ENCODE data around the gene WDR88. TPM values are rescaled to one million over a fixed set of nuclear protein-coding genes. Genes with fewer than 3 reads are reported as not detected.
A peak's percentile ranks its signal among the peaks of the same experiment; 100 is the strongest.

The WDR88 gene
- total RNA-seq, 1 experiment from 2014 or later = 0.28 TPM

GRCh38 chr19:33176670-33177416 is 44.9 kb downstream of the WDR88 start:
- ATAC-seq = peak; percentile 94
- H3K4me1 Mint-ChIP-seq = peaks cover 22% of the 10 kb centered on the region
- peak overlapping the region; percentile 83 for H3K27ac Mint-ChIP-seq
- POLR2A ChIA-PET = interaction anchor here (0.8 to 1.3 kb wide), 4 partner anchors 28 to 500 kb away, joined by 3 to 7 read pairs (median 3); no protein-coding TSS in a partner anchor
- H3K4me3 Mint-ChIP-seq = peak overlapping the region; percentile 91
- peak; percentile 97 for DNase-seq (ENCODE audit: low spot score)
- H3K9me3 Mint-ChIP-seq = no peaks in the 10 kb centered on the region
- peaks cover 15% of the 10 kb centered on the region for H3K27me3 Mint-ChIP-seq (ENCODE audit: low read depth)
- no peaks in the 10 kb centered on the region for H3K36me3 Mint-ChIP-seq
- CTCF ChIA-PET = interaction anchor here (0.6 to 3.5 kb wide), 27 partner anchors 7 to 502 kb away, joined by 3 to 19 read pairs (median 5); partner anchors contain the start of genes ANKRD27, RGS9BP, SLC7A10 and WDR88
- no peak for TF ChIP-seq CDX4 (CRISPR knock-in tag; IDR thresholded peaks at IDR 0.05; ENCODE audit: borderline replicate concordance)
- TF ChIP-seq, protein P1, sequence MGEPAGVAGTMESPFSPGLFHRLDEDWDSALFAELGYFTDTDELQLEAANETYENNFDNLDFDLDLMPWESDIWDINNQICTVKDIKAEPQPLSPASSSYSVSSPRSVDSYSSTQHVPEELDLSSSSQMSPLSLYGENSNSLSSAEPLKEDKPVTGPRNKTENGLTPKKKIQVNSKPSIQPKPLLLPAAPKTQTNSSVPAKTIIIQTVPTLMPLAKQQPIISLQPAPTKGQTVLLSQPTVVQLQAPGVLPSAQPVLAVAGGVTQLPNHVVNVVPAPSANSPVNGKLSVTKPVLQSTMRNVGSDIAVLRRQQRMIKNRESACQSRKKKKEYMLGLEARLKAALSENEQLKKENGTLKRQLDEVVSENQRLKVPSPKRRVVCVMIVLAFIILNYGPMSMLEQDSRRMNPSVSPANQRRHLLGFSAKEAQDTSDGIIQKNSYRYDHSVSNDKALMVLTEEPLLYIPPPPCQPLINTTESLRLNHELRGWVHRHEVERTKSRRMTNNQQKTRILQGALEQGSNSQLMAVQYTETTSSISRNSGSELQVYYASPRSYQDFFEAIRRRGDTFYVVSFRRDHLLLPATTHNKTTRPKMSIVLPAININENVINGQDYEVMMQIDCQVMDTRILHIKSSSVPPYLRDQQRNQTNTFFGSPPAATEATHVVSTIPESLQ (CRISPR knock-in tag; IDR thresholded peaks at IDR 0.05) = no peak
- TF ChIP-seq MLX (CRISPR knock-in tag; IDR thresholded peaks at IDR 0.05) = no peak
- TF ChIP-seq JUN (CRISPR knock-in tag; IDR thresholded peaks at IDR 0.05) = no peak
- TF ChIP-seq ZNF423 (CRISPR knock-in tag; IDR thresholded peaks at IDR 0.05) = no peak
- no peak for TF ChIP-seq MXD4 (CRISPR knock-in tag; IDR thresholded peaks at IDR 0.05; ENCODE audit: borderline replicate concordance)
- no peak for TF ChIP-seq ELF4 (CRISPR knock-in tag; IDR thresholded peaks at IDR 0.05; ENCODE audit: low read depth)
- no peak for TF ChIP-seq ATF1 (CRISPR knock-in tag; IDR thresholded peaks at IDR 0.05)
- TF ChIP-seq SOX15 (CRISPR knock-in tag; IDR thresholded peaks at IDR 0.05) = no peak
- TF ChIP-seq ERG (CRISPR knock-in tag; IDR thresholded peaks at IDR 0.05) = no peak
- TF ChIP-seq, protein P2, sequence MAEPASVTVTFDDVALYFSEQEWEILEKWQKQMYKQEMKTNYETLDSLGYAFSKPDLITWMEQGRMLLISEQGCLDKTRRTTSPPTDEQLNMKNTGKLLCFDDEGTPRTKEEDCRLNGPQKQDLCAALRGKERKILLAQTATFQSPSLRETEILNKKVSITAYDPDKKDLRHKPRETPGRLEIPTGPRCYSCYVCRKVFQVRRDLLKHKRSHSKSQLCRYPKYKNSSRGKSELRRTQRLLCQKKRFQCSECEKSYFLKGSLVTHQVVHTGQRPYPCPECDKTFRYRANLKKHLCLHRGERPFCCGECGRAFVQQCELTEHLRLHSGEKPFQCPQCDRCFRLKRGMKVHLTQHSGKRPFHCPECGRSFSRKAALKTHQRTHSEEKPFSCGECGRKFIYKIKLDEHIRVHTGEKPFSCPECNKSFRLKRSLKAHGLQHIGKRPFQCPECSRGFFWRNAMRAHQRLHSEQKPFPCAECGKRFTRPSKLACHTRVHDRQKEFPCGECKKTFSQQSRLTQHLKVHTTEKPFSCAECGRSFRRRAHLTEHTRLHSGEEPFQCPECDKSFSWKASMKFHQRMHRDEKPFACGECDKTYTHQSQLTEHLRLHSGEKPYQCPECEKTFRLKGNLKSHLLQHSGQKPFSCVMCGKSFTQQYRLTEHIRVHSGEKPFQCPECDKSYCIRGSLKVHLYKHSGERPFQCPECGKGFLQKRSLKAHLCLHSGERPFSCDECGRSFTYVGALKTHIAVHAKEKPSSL (CRISPR knock-in tag; conservative IDR thresholded peaks at IDR 0.05) = no peak
- TF ChIP-seq NR3C1 (CRISPR knock-in tag; conservative IDR thresholded peaks at IDR 0.05; ENCODE audit: low read depth) = no peak
- TF ChIP-seq NR2C2 (CRISPR knock-in tag; IDR thresholded peaks at IDR 0.05) = no peak
- no peak for TF ChIP-seq PRRX2 (CRISPR knock-in tag; IDR thresholded peaks at IDR 0.05)
- TF ChIP-seq OVOL2 (CRISPR knock-in tag; IDR thresholded peaks at IDR 0.05; ENCODE audit: borderline replicate concordance) = no peak
- TF ChIP-seq ZNF263 (CRISPR knock-in tag; IDR thresholded peaks at IDR 0.05; ENCODE audit: low read depth) = no peak
- TF ChIP-seq, protein P3, sequence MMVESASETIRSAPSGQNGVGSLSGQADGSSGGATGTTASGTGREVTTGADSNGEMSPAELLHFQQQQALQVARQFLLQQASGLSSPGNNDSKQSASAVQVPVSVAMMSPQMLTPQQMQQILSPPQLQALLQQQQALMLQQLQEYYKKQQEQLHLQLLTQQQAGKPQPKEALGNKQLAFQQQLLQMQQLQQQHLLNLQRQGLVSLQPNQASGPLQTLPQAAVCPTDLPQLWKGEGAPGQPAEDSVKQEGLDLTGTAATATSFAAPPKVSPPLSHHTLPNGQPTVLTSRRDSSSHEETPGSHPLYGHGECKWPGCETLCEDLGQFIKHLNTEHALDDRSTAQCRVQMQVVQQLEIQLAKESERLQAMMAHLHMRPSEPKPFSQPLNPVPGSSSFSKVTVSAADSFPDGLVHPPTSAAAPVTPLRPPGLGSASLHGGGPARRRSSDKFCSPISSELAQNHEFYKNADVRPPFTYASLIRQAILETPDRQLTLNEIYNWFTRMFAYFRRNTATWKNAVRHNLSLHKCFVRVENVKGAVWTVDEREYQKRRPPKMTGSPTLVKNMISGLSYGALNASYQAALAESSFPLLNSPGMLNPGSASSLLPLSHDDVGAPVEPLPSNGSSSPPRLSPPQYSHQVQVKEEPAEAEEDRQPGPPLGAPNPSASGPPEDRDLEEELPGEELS (CRISPR knock-in tag; IDR thresholded peaks at IDR 0.05) = no peak
- TF ChIP-seq, protein P4, sequence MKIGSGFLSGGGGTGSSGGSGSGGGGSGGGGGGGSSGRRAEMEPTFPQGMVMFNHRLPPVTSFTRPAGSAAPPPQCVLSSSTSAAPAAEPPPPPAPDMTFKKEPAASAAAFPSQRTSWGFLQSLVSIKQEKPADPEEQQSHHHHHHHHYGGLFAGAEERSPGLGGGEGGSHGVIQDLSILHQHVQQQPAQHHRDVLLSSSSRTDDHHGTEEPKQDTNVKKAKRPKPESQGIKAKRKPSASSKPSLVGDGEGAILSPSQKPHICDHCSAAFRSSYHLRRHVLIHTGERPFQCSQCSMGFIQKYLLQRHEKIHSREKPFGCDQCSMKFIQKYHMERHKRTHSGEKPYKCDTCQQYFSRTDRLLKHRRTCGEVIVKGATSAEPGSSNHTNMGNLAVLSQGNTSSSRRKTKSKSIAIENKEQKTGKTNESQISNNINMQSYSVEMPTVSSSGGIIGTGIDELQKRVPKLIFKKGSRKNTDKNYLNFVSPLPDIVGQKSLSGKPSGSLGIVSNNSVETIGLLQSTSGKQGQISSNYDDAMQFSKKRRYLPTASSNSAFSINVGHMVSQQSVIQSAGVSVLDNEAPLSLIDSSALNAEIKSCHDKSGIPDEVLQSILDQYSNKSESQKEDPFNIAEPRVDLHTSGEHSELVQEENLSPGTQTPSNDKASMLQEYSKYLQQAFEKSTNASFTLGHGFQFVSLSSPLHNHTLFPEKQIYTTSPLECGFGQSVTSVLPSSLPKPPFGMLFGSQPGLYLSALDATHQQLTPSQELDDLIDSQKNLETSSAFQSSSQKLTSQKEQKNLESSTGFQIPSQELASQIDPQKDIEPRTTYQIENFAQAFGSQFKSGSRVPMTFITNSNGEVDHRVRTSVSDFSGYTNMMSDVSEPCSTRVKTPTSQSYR (CRISPR knock-in tag; IDR thresholded peaks at IDR 0.05) = no peak
- TF ChIP-seq SMAD4 (CRISPR knock-in tag; IDR thresholded peaks at IDR 0.05) = no peak
- no peak; the same call in 1 of the 2 replicates for TF ChIP-seq GABPB1 (CRISPR knock-in tag; IDR thresholded peaks at IDR 0.05)
- TF ChIP-seq ZNF532 (CRISPR knock-in tag; IDR thresholded peaks at IDR 0.05; ENCODE audit: borderline replicate concordance) = no peak

Data from WTC11 (cell line).